ENCODE measurements around the gene ZNF512B.
A peak's percentile ranks its signal among the peaks of the same experiment; 100 is the strongest.
"Not testable (repeated sequence)": the region's sequence is repeated elsewhere in the genome, so short reads cannot be mapped to it uniquely, and the experiment has no call there.

The ZNF512B gene

GRCh38 chr20:63969838-63970713 lies at the start of gene ZNF512B:
TSS of gene ZNF512B (minus strand) at chr20:63969930. CDS start at chr20:63967950, 1,980 bp downstream.
- DNase-seq (ENCODE audit: low read depth) = no peak

GRCh38 chr20:64015635-64016034 lies 45.9 kb upstream of the ZNF512B start:
- DNase-seq (ENCODE audit: low read depth) = no peak

- DNase-seq (ENCODE audit: low read depth) = not testable (repeated sequence)
These were observed 42.8 kb upstream of the ZNF512B start for GRCh38 chr20:64012385-64013154.

GRCh38 chr20:64011366-64011779 lies 41.6 kb upstream of the ZNF512B start:
- DNase-seq (ENCODE audit: low read depth) = no peak

GRCh38 chr20:64010711-64011237 lies 41.0 kb upstream of the ZNF512B start:
- no peak for DNase-seq (ENCODE audit: low read depth)

GRCh38 chr20:64009811-64010387 lies 40.2 kb upstream of the ZNF512B start:
- no peak for DNase-seq (ENCODE audit: low read depth)

- no peak for DNase-seq (ENCODE audit: low read depth)
These were observed 37.2 kb upstream of the ZNF512B start for GRCh38 chr20:64006902-64007301.

GRCh38 chr20:64006490-64006889 lies 36.8 kb upstream of the ZNF512B start:
- DNase-seq (ENCODE audit: low read depth) = no peak

GRCh38 chr20:64005394-64005793 lies 35.7 kb upstream of the ZNF512B start:
- no peak for DNase-seq (ENCODE audit: low read depth)

- DNase-seq (ENCODE audit: low read depth) = no peak
These were observed 34.4 kb upstream of the ZNF512B start for GRCh38 chr20:64003960-64004725.

- DNase-seq (ENCODE audit: low read depth) = no peak
These were observed 31.9 kb upstream of the ZNF512B start for GRCh38 chr20:64001607-64002011.

- no peak for DNase-seq (ENCODE audit: low read depth)
These were observed 31.2 kb upstream of the ZNF512B start for GRCh38 chr20:64000906-64001305.

GRCh38 chr20:63982937-63983336 lies 13.2 kb upstream of the ZNF512B start:
- no peak for DNase-seq (ENCODE audit: low read depth)

- peak; percentile 86 for DNase-seq (ENCODE audit: low read depth)
These were observed 11.3 kb upstream of the ZNF512B start, which contains the start of gene PRPF6 for GRCh38 chr20:63980806-63981728. TSS of gene PRPF6 (plus strand) at chr20:63981132. CDS start at chr20:63981246, 114 bp downstream.

- no peak for DNase-seq (ENCODE audit: low read depth)
These were observed 10.6 kb upstream of the ZNF512B start for GRCh38 chr20:63980317-63980805.

GRCh38 chr20:63979557-63980316 lies 10.0 kb upstream of the ZNF512B start, which contains the start of gene SAMD10:
TSS of gene SAMD10 (minus strand) at chr20:63979642. CDS start at chr20:63979467, 175 bp downstream.
- peak; percentile 38 for DNase-seq (ENCODE audit: low read depth)

GRCh38 chr20:63979229-63979556 lies 9.5 kb upstream of the ZNF512B start:
- DNase-seq (ENCODE audit: low read depth) = no peak

GRCh38 chr20:63978319-63979228 lies 8.8 kb upstream of the ZNF512B start:
- no peak for DNase-seq (ENCODE audit: low read depth)
